GM18505 (cell line): ENCODE measurements around the gene NINL.

Experiments
- ATAC-seq: cut with Tn5 transposase; IDR thresholded peaks from one replicate; pipeline ENCODE4 v1.9.1; 2021; ENCODE audit not compliant: unreplicated experiment
- POLR2A ChIP-seq: IDR thresholded peaks from 4 replicates; pipeline ENCODE4 v1.6.1; 2011; ENCODE audit warnings: borderline replicate concordance; ENCODE audit not compliant: insufficient read depth, insufficient read length; ENCODE audit errors: extremely low read depth

The NINL gene

GRCh38 chr20:25467441-25467840, 117.9 kb downstream of the NINL start:
- no peak for TF ChIP-seq POLR2A
- ATAC-seq, result no peak

GRCh38 chr20:25466846-25467245, 118.5 kb downstream of the NINL start:
- ATAC-seq, result no peak

DNA sequence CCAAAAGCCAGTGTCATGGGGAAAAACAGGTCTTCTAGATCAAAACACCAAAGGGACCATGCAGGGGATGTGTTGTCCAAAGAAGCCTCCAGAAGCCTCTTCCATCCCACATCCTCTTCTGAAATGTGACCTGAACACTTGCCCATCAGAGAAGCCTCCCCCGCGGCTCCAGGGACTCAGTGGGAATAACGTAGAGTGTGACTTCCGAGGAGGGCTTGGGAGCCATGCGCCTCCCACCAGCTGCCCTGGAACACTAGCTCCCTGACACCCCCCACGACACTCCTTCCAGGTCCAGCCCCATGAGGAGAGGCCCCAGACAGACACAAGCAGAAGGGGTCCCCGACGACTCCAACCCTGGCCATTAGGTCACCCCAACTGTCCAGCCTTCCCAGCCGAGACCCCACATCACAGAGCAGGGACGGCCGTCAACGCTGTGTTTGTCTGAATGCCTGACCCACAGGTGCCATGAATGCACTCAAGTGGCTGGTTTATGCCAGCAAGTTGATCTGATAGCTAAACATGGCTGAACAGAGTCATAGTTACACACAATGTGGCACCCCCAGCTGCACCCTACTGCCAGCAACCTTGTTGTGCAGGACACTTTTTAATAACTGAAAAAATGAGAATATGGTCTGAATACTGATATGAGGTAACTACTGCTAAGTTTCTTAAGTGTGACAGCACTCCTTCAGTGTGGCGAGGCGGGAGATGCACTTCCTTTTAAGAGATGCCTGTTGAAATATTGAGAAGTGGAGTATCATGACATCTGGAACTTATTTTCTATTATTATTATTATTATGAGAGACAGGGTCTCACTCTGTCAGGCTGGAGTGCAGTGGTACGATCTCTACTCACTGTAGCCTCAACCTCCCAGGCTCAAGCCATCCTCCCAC, 119.8 kb downstream of the NINL start:
- no peak for TF ChIP-seq POLR2A
- no peak for ATAC-seq

More at GRCh38 chr20:25466846-25467245, 118.5 kb downstream of the NINL start:
- TF ChIP-seq POLR2A, result no peak

DNA sequence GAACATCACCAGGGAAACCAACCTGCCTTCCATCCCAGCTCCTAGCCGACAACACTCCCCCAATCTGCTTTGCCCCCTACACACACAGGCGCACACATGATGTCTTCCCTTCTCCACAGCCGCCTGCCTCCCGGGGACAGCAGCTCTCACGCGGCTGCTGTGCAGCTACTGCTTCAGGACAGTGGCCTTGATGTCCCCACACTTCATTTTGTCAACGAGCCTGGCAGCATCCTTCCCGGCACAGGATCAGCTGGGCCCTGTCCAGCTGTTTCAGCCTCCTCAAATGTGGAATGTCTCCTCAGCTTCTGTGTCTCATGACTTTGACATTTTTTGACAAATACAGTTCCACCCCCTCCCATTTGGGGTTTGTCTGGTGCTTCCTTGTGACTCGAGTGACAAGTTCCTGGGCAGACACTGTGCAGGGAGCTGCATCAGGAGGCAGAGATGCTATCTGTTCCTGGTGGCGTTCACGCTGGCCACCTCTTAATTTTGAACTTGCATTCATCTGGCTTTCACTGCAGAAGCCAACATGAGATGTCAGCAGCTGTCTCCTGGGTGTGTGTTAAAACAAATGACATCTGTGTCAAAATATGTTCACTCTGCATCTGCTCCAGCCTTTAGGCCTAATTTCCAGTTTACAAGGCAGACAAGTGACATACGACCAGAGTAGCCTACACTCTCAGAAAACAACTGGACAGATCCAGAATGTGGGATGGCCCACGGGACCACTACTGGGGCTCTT, 120.7 kb downstream of the NINL start:
- no peak for ATAC-seq
- no peak for TF ChIP-seq POLR2A

DNA sequence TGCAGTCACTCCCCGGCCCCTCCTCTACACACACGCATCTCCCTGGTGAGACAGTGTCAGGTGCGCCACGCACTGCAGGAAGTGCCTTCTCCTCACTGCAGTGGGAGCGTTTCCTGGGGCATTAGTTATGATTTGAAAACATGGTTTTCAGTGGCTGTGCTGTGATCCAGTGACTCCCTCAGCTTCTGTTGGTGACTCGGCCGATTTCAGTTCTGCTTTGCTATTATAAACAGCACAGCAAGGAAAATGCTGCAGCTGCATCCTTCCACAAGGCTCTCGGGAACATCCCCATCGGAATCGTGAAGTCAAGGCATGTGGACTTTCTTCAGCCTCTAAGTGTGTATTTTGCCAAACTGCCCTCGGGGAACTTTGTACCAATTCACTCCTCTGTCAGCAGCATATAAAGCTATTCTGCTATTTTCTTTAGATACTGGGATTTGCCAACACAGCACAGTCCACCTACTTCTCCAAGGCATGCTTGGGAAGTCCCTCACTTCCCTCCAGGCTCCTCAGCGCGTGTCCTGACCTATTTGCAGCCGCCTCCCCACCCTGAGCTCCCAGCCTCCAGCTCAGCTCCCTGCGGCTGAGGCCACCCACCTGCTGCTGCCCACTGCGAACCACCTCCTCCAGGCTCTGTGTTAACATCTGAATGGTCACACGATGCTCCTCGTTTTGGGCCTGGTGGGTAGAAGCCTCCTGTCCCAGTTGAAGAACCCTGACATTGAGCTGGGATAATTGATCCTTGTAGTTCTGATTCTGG, 123.4 kb downstream of the NINL start:
- no peak for TF ChIP-seq POLR2A
- ATAC-seq, result no peak

GRCh38 chr20:25461281-25461650, 124.1 kb downstream of the NINL start:
- TF ChIP-seq POLR2A, result no peak
- ATAC-seq, result no peak

DNA sequence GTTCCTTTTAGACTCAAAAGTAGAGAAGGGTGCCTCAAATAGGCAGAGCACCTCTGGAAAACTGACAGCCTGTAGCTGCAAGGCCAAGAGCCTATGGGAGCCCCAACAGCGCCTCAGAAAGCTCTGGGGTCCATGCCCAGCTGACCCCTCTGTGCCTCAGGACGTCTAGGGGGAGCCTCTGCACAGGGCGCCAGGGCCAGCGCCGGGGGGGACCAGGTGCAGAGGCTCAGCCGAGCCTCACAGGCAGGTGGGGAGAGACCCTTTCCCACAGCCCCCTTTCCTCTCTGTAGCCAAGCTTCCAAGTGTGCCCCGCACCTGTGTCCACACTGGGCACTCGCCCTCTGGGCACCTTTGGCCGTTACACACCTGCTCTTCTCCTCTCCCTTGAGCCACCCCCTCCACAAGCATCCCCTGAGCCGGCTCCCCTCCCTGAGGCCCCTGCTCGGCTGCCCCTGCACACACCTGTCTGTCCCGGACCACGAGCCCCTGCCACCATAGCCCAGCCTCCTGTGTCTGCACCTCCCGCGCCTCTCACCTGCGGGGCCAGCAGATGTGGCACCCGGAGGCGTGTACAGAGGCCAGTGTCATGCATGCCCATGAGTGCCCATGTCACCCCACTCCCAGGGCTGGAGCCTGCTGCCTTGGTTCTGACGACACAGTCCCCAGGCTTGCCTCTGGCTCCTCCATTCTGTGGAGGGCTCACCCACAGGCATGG, 124.6 kb downstream of the NINL start:
- no peak for TF ChIP-seq POLR2A
- ATAC-seq, result no peak

- no peak for TF ChIP-seq POLR2A
Measured at GRCh38 chr20:25459916-25460535, 125.3 kb downstream of the NINL start.

DNA sequence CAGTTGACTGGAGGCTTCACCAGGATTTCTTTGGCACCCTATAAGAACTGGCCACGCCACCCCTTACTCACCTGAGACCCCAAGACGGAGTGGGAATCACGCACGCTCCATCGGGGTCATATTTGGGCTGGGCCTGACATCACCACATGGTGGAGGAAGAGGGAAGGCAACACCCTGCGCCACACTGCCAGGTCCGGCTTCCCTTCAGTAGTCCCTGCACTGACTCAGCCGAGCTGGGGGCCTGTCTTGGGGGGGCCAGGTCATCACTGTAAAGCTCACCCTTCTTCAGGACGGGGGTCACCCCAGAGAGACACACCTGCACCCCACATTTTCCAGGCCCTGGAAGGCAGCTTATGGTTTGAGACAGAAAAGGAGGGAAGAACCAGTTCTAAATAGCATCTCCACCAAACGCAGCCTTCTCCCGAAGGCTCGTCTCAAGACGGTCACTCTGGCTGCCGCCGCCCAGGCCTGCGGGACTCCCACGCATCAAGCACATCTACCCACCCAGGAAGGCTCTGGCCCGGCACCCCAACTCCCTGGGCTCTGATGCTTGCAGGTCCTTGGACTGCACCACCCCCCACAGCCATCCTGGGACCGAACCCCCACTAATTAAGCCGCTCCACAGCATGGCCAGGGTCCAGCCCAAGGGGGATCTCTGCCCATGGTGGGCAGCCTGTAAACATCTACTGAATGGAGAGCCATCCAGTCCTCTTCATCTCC, 126.1 kb downstream of the NINL start:
- no peak for ATAC-seq
- TF ChIP-seq POLR2A, result no peak

More at GRCh38 chr20:25459916-25460535, 125.3 kb downstream of the NINL start:
- ATAC-seq, result no peak

GRCh38 chr20:25457886-25458680, 127.2 kb downstream of the NINL start:
- no peak for ATAC-seq
- no peak for TF ChIP-seq POLR2A

DNA sequence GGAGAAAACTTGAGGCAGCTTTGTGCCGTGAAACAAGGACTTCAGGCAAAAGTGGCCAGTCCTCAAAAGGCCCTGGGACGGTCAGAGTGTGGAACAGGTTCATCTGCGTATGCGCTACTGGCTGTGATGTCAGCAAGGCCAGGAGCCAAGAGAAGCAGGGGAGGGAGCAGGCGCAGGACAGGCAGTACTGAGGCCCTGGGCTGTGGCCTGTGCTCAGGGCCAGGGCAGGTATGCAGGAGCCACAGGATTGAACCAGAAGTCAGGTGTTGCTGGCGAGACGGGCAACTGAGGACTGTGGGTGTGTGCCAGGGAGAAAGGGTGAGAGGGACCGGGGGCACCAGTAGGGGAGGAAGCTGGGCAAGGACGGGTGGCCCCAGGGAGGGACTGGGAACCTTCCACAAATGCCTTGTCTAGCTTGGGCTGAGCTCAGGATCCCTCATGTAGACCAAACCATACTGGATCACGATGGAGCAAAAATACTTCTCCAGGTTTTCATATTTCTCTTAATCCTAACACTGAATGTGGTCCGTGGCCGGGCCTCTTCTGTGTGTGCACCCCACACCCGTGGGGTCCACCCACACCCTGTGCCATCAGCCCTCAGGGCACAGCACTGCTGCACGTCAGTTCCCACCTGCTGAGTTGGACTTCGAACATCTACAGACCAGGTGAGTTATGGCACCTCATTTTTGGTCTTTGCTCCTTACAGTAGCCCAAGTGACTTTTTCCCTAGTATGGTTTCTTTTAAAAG, 131.0 kb downstream of the NINL start:
- no peak for ATAC-seq
- no peak for TF ChIP-seq POLR2A
